Left ventricle myocardium superior (tissue), 1 donor: ENCODE measurements around the gene TSG101. TPM values are rescaled to one million over a fixed set of nuclear protein-coding genes. Genes with fewer than 3 reads are reported as not detected.

Experiments
- ATAC-seq: fragments of 200-7000 bp; cut with Tn5 transposase; one replicate; pipeline ENCODE4 v1.9.1; 2020; ENCODE audit warnings: mild to moderate bottlenecking, moderate library complexity
- DNase-seq: peaks from one replicate; pipeline ENCODE4 v3.0.0-alpha.2; 2020
- intact Hi-C: fragments of 100-400 bp; cut with micrococcal nuclease; formaldehyde crosslinking; loops from one replicate; pipeline ENCODE4 v1.11.0; 2022
- long read RNA-seq: library from polyadenylated mRNA; unstranded; transcript quantifications from one replicate; pipeline ENCODE4 v2.0.0, GENCODE V29; 2021
- total RNA-seq: library from RNA; stranded (reverse); fragmentation: NEBNext Ultra II Directional; extraction: Animal tissue kit (Norgen Biotek cat#: 25700); gene quantifications from one replicate; pipeline ENCODE4 v1.2.1, GENCODE V29; 2021
- donor health status: DM: no; HTN: yes; CAD: no; lungs with severe emphysema.

Gene TSG101, protein sequence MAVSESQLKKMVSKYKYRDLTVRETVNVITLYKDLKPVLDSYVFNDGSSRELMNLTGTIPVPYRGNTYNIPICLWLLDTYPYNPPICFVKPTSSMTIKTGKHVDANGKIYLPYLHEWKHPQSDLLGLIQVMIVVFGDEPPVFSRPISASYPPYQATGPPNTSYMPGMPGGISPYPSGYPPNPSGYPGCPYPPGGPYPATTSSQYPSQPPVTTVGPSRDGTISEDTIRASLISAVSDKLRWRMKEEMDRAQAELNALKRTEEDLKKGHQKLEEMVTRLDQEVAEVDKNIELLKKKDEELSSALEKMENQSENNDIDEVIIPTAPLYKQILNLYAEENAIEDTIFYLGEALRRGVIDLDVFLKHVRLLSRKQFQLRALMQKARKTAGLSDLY
- 63.3 TPM for total RNA-seq
- long read RNA-seq, transcript TSG101-201 (10 exons, 1,824 nt) = major isoform, 131 of 145 reads
- long read RNA-seq, partial matches to known transcripts = 7 of 145 reads
- long read RNA-seq, other reads (novel, unspliced or antisense) = 7 of 145 reads

DNA sequence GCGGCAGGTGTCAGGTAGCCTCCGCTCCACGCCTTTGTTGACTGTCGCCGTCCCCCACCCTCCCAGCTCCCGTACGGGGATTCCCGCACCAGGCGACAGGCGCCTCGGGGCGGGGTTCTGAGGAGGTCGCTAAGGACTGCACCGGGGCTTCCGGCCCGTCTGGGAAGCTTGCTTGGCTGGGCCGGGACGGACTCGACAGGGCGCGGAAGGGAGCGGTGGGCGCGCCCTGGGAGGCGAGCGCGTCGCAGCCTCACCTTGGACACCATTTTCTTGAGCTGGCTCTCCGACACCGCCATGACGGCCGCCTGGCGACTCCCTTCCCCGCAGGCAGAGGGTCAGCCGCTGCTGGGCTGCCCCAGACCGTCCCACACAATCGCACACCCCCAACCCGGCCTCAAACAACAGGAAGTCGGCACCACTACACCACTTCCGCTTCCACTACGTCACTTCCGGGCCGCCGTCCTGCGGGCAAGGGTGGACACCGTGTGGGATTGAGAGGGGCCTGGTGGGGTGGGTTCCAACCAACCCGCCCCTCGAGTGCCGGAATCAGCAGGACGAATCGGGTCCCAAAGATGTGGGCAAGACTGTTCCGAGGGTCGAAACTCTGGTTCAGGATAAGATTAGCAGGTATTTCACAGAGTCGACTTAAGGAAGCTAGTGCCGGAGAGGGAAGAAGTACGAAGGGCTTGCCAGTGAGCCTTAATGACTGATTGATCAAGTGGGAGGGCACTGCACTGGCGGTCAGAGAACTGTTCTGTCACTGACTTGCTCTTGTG is at the start of gene TSG101:
Gene TSG101 (minus strand): TSS at position 422 of the 776 bp plus-strand sequence. CDS start 126 bp downstream, at position 296.
- intact Hi-C loops = no loop called here
- DNase-seq (peak; percentile 96), ATAC-seq (peak; percentile 100)

DNA sequence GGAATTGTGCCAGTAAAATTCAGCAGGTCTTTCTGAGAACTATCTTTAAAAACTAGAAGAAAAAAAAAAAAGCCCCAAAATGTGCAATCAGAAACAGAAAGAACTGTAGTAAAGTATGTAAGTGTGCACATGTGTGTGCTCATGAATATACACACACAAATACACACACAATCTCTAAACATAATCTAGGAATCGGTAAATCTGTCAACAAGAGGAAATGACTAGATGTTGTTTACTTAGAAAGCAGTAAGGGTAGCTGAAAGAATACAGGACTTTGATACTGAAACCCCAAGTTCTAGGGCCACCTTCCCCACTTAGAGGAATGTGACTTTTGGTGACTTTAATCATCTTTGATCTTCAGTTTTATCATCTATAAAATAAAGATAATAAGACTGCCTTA is 48.6 kb upstream of the TSG101 start:
- intact Hi-C loops = no loop called here
- ATAC-seq = no peak
- no peak for DNase-seq

DNA sequence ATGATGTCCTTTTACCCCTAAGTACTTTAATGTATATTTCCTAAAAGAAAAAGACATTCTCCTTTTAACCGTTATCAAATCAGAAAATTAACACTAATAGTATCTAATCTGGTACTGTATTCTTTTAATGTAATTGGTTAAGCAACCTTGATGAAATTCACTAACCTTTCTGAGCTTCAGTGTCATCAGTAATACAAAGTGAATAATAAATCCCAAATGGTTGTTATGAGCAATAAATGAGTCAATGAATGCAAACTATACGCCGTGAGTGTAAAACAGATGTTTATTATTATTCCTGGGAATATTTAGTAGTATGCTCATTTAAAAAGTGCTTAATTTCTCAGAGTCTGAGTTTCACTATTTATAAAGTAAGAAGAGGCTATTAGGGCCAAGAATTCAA is 40.3 kb upstream of the TSG101 start:
- ATAC-seq = no peak
- intact Hi-C loops = no loop called here
- no peak for DNase-seq

DNA sequence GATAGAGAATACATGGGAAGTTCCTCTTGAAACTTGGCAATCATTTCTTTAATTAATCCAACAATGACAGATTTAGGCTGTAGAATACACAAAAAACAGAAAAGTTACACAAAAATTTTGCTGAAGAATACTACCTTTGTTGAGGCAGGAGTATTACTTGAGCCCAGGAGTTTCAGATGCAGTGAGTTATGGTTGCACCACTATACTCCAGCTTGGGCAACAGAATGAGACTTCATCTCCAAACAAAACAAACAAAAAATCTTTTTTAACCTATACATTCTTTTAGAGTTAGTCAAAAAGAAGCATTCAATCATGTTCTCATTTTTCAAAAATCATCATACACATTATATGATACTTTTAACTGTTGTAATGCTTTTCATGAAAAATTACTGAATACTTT is 39.7 kb upstream of the TSG101 start:
- intact Hi-C loops = no loop called here
- ATAC-seq (no peak), DNase-seq (no peak)

DNA sequence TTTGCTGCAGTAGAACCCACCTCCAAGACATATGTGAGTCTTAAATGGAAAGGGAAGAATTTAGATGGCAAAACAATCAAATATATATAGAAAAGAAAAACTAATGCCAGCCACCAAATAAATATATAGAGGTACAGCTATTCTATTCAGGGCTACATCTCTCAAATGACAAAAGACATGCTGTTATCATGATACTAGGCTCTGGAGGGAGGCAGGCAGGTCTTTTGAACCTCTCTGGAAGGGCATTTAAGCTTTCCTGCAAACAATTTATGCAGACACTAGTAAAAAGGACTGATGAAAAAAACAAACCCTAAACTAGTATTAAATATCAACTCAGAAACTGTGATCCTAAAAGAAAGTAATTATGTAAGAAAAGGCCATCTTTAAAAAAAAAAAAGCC is 37.4 kb upstream of the TSG101 start:
- intact Hi-C loops = no loop called here
- DNase-seq = no peak
- ATAC-seq = no peak

DNA sequence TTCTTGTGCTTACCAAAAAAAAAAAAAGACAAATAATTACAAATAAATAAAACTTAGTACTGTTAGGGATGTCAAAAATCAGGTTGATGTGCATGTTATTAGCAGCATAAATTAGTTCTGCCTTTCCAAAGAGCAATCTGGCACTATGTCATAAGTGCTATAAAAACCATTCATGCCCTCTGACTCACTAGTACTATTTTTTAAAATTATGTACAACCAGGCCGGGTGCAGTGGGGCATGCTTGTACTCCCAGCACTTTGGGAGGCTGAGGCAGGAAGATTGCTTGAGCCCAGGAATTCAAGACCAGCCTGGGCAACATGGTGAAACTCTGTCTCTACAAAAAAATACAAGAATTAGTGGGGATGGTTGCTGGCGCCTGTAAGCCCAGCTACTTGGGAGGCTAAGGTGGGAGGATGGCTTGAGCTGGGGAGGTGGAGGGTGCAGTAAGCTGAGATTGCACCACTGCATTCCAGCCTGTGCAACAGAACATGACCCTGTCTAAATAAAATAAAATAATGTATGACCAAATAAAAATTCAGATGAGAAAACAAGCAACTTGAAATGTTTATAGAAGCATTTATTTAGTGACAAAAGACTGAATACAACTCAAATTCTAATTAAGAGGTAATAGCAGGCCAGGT is 36.5 kb upstream of the TSG101 start:
- intact Hi-C loops = no loop called here
- DNase-seq (no peak), ATAC-seq (no peak)

DNA sequence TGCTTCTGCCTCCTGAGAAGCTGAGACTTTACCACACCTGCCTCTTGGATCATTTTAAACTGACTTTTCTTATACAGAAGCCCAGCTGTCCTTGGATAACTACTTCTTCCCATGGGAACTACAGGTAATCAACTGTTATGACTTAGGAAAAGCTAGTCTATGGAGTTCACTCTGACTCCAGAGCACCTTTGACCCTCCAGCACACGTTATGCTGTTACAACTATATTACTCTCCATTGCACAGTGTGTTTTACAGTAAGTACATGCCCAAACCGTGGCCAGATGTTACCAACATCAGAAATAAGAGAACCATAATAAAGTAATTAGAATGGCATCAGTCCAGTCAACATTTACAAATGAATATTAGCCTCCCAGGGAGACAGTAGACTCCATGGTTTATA is 21.3 kb upstream of the TSG101 start:
- intact Hi-C loops = loop anchor here (10.0 kb wide), 1 partner anchor 187 kb away; no protein-coding TSS in a partner anchor

DNA sequence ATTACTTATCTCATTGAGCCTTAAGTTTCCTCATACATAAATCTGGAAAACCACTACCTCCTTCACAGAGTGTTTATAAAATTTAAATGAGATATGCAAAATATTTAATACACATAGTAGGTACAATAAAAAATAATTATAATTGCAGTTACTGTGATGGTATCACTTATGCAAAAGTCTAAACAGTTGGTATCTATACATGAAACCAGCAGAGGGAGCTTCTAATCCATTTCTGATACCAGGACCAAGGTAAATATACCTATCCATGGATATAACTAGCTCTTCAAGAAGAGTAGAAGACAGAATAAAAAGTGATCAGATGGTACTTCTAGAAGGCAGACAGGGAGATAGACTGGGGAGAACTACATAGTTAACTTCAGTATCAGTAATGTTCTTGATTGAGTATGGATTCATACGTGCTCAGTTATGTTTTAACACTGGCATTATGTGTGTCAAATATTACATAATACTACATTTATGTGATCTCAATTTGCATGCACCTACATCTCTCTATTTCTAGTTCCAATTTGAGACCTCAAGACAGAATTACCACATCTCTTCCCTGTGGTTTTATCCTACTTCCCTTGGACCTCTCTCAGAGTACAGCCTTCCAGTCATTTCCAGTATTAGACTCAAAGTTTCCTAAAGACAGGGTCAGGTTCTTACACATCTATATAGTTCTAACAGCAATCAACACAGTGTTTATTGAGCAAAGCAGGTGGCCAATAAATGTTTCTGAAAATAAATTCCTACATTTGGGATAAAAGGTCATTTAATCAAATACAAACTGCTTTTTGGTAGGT is 13.7 kb upstream of the TSG101 start:
- no peak for ATAC-seq
- intact Hi-C loops = loop anchor here (10.0 kb wide), 1 partner anchor 194 kb away; no protein-coding TSS in a partner anchor
- no peak for DNase-seq

More for the DNA sequence above, 21.3 kb upstream of the TSG101 start:
- no peak for ATAC-seq
- no peak for DNase-seq

DNA sequence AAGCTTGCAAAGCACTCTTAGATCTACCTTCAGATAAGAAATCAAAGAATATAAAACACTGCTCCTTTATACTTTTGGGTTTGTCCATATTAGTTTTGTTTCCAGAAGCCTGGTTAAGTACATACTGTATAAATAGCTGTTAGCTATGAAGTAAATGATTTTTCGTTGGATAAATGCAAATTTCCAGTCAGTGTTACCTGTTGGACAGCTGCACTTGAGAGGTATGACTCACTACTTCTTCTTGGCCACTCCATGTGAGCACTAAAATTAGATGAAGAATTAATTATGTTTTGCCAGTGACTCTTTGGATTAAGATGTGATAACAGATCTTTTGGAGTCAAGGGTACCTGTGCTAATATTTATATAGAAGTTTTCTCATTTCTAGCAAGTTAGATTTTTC is 9.5 kb upstream of the TSG101 start:
- DNase-seq (no peak), ATAC-seq (no peak)
- intact Hi-C loops = no loop called here

DNA sequence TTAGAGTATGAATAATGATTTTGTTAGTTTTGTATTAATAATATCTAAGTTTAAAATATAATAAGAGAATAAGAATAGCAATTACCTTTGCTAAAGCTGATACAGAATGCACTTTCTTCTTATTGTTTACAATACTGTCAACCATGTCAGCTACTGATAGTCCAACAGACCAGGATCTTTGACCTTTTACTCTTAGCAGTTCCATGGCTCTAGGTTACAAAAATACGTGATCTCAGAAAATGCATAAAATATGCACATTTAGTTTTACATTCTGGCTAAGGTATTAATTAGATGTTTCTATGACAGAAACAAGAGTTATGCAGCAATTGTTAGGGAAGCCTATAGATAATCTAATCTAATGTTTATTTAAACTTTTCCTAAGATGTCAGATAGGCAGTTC is 7.5 kb upstream of the TSG101 start:
- intact Hi-C loops = no loop called here
- DNase-seq = no peak
- ATAC-seq = no peak

DNA sequence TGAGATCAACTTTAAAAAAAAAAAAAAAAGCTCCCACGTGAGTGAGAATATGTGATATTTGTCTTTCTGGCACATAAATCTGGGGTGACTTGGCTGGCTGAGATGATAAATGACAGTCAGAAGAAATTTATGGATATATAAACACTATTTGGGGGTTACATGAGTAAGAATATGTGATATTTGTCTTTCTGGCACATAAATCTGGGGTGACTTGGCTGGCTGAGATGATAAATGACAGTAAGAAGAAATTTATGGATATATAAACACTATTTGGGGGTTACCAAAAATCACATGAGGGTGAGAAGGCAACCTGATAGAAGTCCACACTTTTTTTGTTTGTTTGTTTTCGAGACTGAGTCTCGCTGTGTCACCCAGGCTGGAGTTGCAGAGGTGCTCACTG is 6.6 kb upstream of the TSG101 start:
- ATAC-seq (no peak), DNase-seq (no peak)

DNA sequence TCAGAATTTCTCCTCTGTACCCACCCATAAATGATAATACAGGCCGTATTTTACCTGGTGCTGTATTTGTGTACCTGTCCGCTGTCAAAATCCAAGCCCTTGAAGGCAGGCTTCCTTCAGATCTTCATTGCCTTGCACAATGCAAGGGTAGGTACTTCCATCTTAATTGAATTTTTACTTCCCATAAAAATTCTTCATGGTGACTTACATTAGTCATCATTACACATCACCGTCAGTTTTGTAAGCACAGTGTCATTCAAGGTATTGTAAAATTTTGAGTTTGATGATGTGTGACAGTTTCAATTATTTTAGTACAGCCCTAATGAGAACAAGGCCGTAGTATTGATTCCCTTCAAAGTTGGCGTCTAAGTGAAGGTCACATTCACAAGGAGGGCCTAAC is 770 bp upstream of the TSG101 start:
- DNase-seq (no peak), ATAC-seq (no peak)
- intact Hi-C loops = no loop called here

More for the DNA sequence above, 6.6 kb upstream of the TSG101 start:
- intact Hi-C loops = no loop called here

DNA sequence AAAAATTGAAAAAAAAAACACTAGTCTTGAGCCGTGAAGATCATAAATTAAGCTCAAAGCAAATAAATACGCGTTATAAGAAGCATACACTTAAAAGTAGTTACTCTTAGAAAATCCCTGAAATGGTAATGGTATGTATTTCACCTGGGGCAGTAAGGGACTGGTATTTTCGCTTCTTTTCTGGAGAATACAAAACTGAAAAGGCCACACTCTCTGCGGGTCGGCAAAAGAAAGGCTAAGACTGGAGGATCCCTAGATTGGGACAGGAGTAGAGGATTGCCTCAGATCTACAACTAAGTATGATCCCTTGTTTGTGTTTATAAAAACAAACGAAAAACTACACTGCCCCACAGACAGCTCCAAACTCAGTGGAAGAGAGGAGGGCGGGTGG is 617 bp downstream of the TSG101 start:
- no peak for ATAC-seq
- intact Hi-C loops = no loop called here

DNA sequence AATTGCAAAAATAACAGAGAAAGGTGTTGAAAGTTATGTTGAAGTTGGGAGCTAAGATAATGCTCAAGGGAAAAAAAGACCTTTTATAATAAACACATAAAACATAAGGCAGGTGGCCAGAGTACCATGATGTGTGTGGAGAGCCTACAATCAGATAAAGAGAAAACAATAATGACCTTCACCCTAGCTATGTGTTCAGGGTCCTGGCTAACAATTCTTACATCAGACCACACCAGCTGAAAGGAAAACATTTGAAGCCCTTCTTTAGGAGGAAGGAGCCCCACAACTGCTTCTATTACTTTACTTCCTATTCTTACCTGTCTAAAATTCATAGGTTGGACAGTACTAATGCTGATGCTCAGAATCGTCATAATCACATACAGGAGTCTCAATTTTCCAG is 2.5 kb downstream of the TSG101 start:
- intact Hi-C loops = no loop called here
- ATAC-seq = no peak
- no peak for DNase-seq

More for the DNA sequence above, 617 bp downstream of the TSG101 start:
- no peak for DNase-seq

DNA sequence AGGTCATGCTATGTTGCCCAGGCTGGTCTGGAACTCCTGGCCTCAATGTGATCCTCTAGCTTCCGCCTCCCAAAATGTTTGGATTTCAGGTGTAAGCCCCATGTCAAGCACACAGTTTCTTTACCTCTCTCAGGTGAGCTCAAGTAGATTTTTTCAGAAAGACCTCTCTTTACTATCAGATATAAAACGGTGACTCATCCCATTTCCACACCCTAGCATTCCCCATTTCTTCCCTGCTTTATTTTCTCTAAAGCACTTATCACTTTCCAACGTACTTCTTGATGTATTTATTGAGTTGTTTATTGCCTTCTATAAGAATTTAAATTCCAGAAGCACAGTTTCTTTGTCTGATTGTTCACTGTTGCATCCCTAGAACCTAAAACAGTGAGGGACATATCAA is 3.7 kb downstream of the TSG101 start:
- intact Hi-C loops = no loop called here
- DNase-seq = no peak
- ATAC-seq = no peak

DNA sequence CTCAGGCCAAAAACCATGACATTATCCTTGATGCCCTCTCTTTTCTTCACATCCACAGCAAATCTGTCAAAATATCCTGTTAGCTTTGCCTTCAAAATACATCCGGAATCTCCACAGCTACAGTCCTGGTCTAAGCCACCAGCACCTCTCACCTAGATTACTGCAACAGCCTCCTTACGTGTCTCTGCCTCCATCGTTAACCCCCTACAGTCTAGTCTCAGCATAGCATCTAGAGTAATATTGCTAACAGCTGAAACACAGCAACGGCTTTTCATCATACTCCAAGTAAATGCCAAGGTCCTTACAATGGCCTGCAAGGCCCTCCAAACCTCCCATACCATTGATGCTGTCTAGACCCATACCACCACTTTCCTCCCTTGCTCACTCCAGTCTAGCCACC is 4.4 kb downstream of the TSG101 start:
- DNase-seq (no peak), ATAC-seq (no peak)
- intact Hi-C loops = no loop called here

DNA sequence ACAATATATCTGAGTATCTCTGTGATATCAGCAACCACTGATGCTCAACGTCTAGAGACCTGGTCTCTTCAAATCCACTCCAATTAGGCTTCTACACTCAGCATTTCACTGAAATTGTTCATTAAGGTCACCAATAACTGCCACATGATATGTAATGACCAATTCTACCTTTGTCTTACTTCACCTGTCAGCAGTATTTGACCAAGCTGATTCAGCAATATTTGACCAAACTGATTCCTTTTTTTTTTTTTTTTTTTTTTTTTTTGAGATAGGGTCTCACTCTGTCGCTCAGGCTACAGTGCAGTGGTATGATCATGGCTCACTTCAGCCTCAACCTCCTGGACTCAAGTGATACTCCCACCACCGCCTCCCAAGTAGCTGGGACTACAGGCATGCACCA is 5.6 kb downstream of the TSG101 start:
- intact Hi-C loops = no loop called here
- DNase-seq (no peak), ATAC-seq (no peak)

DNA sequence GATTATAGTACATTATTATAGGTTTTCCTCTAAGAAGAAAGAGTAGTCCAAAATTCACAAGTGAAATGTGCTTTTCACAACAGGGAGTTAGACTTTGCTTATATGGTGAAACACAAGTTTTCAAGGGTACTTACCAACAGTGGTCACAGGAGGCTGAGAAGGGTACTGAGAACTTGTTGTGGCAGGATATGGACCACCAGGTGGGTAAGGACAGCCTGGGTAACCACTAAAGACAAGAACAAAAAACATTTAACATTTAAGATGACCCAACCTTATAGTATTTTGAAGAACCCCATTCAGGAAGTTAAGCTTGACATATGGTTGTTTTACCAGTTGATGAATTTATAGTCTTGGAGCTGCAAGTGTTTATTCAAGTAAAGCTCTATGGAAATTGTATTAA is 24.4 kb downstream of the TSG101 start:
- no peak for DNase-seq
- intact Hi-C loops = no loop called here
- ATAC-seq = no peak

DNA sequence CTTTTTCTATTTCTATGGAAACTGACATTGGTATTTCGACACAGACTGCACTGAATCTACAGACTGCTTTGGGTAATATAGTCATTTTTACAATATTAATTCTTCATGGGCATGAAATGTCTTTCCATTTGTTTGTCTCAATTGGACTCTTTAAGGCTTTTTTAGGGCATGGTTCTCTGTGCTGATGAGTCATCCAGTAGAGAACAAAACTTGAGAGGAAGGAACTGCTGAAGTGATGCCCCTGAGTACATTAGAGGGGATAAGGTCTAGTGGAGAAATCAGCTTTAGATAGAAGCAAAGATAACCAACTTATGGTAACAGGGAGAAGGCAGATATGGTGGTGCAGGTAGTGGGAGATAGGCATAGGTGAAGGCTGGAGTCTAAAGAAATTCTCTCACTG is 25.1 kb downstream of the TSG101 start:
- ATAC-seq (no peak), DNase-seq (no peak)
- intact Hi-C loops = no loop called here
